Epithelial cell of esophagus (primary cell): ENCODE results near the gene REXO5.
A peak's percentile ranks its signal among the peaks of the same experiment; 100 is the strongest.

Experiments
- DNase-seq: peaks from one replicate; pipeline ENCODE4 v3.0.0; 2010; ENCODE audit warnings: low read depth
- H3K4me3 ChIP-seq: 2 replicates; pipeline ENCODE4 v1.5.1; 2011; ENCODE audit warnings: mild to moderate bottlenecking, low read length, control low read depth
- TF ChIP-seq, protein P1 (sequence below): IDR thresholded peaks from 2 replicates; pipeline ENCODE4 v1.5.1; 2011; ENCODE audit warnings: low read depth, mild to moderate bottlenecking, low read length, control low read depth, inconsistent platforms; ENCODE audit not compliant: insufficient read depth; ENCODE audit errors: missing control alignments

The REXO5 gene

DNA sequence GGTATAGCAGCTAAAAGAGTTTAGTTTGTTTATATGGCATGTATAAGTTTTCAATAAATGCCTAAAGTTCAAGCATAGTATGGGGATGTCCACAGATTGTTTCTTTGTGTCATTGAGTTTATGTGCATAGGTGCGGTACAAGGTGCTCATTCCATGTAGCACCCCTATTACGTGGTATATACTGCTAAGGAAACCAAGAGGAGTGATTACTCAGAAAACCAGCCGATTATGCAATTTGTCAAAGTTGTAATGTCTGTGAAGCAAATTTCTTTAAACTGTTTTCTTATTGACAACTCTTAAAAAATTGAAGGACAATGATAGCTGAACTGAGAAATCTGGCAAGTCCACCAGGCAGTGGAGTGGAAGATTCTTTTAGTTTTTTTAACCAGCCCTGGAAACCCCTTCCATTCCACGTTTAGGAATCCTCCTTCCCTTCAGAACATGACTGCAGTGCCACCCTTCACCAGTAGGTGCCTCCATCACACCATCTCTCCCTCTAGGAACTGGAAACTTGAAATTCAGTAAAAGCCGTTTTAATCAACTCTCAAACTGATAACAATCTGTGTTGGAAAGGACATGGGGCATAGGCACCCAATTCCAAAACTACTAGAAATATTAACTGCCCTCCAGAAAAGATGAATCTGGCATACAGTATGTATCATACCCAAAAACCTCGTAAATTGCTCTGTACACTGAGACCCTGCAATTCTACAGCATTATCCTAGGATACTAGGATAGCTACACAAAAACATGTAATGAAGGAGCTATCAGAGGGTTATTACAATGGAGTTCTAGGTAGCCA is 43.5 kb downstream of the REXO5 start:
- H3K4me3 ChIP-seq, result no peak overlapping the region
- TF ChIP-seq, protein P1, sequence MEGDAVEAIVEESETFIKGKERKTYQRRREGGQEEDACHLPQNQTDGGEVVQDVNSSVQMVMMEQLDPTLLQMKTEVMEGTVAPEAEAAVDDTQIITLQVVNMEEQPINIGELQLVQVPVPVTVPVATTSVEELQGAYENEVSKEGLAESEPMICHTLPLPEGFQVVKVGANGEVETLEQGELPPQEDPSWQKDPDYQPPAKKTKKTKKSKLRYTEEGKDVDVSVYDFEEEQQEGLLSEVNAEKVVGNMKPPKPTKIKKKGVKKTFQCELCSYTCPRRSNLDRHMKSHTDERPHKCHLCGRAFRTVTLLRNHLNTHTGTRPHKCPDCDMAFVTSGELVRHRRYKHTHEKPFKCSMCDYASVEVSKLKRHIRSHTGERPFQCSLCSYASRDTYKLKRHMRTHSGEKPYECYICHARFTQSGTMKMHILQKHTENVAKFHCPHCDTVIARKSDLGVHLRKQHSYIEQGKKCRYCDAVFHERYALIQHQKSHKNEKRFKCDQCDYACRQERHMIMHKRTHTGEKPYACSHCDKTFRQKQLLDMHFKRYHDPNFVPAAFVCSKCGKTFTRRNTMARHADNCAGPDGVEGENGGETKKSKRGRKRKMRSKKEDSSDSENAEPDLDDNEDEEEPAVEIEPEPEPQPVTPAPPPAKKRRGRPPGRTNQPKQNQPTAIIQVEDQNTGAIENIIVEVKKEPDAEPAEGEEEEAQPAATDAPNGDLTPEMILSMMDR, result peak; percentile 100
- peak; percentile 70 for DNase-seq

- TF ChIP-seq, protein P1, result no peak
- no peak for DNase-seq
- H3K4me3 ChIP-seq, result no peak overlapping the region
Measured at GRCh38 chr16:20850981-20851380, 44.7 kb downstream of the REXO5 start.

- TF ChIP-seq, protein P1, result peak; percentile 3
- no peak overlapping the region for H3K4me3 ChIP-seq
- peak; percentile 89 for DNase-seq
Measured at GRCh38 chr16:20851601-20852000, 45.3 kb downstream of the REXO5 start.

DNA sequence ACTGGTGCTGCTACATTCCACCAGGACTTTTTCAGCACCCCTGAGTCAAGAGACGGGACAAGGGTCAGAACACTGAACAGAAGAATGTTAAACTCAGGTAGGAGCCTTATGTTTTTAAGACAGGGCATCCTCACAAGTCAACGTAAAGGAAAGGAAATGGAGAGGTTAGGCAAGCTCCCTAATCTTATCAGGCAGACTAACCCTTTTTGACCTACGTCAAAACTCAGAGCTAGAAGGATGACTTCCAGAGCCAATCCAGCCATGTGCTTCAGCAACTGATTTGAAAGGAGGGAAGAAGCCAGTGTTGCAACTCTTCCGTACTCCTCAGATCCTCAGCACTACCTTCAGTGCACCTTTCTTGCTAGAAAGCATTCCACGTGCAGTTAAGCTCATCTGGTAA is 46.8 kb downstream of the REXO5 start:
- no peak for DNase-seq
- TF ChIP-seq, protein P1, result no peak
- no peak overlapping the region for H3K4me3 ChIP-seq

DNA sequence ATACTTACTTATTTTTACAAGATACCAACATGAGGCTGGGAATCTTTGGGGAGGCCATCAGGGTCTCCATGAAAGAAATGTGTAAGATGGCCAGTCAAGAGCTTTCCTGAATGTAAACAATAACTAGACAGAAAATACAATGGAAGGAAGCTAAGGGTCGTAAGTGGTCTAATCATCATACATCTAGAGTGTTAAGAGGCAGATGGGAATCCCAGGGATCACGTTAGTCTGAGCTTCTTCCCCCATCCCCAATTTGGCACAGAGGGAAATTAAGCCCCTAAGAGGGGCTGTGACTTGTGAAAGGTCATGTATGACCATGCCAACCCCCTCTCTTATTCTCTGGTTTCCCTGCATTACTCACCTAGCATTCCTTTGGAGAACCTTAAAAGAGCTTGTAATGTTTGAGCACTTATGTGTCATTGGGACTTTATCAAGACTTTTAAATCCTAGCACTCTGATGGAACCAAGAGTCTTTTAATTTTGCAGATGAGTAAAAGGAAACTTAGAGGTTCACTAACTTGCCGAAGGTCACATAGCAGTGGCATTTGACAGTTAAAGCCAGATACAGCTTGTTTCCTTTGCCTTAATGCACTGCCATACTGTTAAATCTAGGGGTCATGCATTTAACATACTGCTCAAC is 47.8 kb downstream of the REXO5 start:
- H3K4me3 ChIP-seq, result no peak overlapping the region
- TF ChIP-seq, protein P1, result no peak
- DNase-seq, result no peak

DNA sequence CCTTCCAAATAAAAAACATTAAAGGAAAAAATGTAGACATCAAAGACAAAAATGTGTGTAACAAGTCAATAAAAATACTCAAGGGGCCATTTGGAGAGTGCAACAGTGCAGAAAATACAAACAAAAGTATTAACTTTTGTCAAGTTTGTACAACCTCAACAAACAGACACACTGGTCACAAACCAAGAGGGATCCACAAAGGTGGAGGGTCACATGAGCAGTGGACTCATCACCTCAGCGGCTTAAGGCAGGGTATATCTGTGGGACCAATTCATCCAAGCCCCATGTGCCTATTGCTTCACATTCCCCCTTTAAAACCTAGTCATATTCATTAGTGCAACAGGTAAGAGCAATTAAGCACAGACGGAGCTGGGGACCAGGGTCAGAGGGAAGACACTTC is 48.6 kb downstream of the REXO5 start:
- TF ChIP-seq, protein P1, result no peak
- DNase-seq, result no peak
- H3K4me3 ChIP-seq, result no peak overlapping the region
